Skin epidermis (tissue), 12 donors: ENCODE measurements around the gene PACSIN2.

Experiments used
- H3K27ac ChIP-seq, 21 experiments: fragments of 200-600 bp; sonication (generic) in 11 of 21; one replicate each; pipeline ENCODE4 v1.5.0; 2020; ENCODE audit warnings: mild to moderate bottlenecking in 3 of 21, inconsistent platforms in 2 of 21, moderate library complexity in 2 of 21
- H3K4me3 ChIP-seq, 7 experiments: fragments of 200-600 bp; sonication (generic) in 2 of 7; one replicate each; pipeline ENCODE4 v1.5.0; 2020; ENCODE audit warnings: inconsistent platforms in 2 of 7, mild to moderate bottlenecking in 2 of 7, moderate library complexity in 1 of 7

PACSIN2 gene

GRCh38 chr22:42829302-42829701 lies 185.6 kb downstream of the PACSIN2 start:
- Histone ChIP-seq H3K4me3 (no peak overlapping the region), H3K27ac (no peak overlapping the region)

- H3K27ac ChIP-seq: no peak overlapping the region
- H3K4me3 ChIP-seq: no peak overlapping the region
Observed at GRCh38 chr22:42825796-42826195, 189.2 kb downstream of the PACSIN2 start.

GRCh38 chr22:42821386-42821785 lies 193.6 kb downstream of the PACSIN2 start:
- Histone ChIP-seq H3K27ac (no peak overlapping the region), H3K4me3 (no peak overlapping the region)

- peak overlapping the region in 3 of 21 experiments; percentile 5 to 62 (median 14) for H3K27ac ChIP-seq
- H3K4me3 ChIP-seq: no peak overlapping the region
Observed at GRCh38 chr22:42820045-42820763, 194.7 kb downstream of the PACSIN2 start.
